ENCODE results near the gene WEE1. TPM values are rescaled to one million over a fixed set of nuclear protein-coding genes. Genes with fewer than 3 reads are reported as not detected.
A peak's percentile ranks its signal among the peaks of the same experiment; 100 is the strongest.

Gene WEE1
- total and polyA plus RNA-seq, 7 donors, result 8.4 to 38.8 (median 32.4) TPM

GRCh38 chr11:9576701-9577381, 3.4 kb downstream of the WEE1 start:
- Histone ChIP-seq H3K4me3 (peak overlapping the region; percentile 54 to 87 (median 86)), H3K4me1 (peaks cover 0 to 31% (median 20%) of the 10 kb centered on the region in 4 donors), H3K36me3 (peaks cover 4 to 7% (median 6%) of the 10 kb centered on the region in 4 donors), H3K27me3 (no peaks in the 10 kb centered on the region), H3K27ac (peak overlapping the region; percentile 95 to 99 (median 97)), H3K9me3 (no peaks in the 10 kb centered on the region)
- no peak for DNase-seq
- WGBS, 2 donors, result 50 to 67% methylated on average over 4 of the region's 4 CpGs
- TF ChIP-seq EP300 (IDR thresholded peaks at IDR 0.05), result no peak
- intact Hi-C loops (cut with DNase I), result loop anchor here (2.0 kb wide), 1 partner anchor 36 kb away; no protein-coding TSS in a partner anchor

- TF ChIP-seq POLR2AphosphoS5 (IDR thresholded peaks at IDR 0.05) (peak in 2 of 4 donors; percentile 3 to 33), EP300 (IDR thresholded peaks at IDR 0.05) (no peak)
- Histone ChIP-seq H3K36me3 (peaks cover 4 to 15% (median 13%) of the 10 kb centered on the region in 4 donors), H3K27ac (peak overlapping the region; percentile 95 to 99 (median 97)), H3K9me3 (no peaks in the 10 kb centered on the region), H3K4me1 (peaks cover 0 to 29% (median 17%) of the 10 kb centered on the region in 4 donors), H3K4me3 (peak overlapping the region; percentile 7 to 87 (median 86)), H3K27me3 (no peaks in the 10 kb centered on the region)
- WGBS, 2 donors, result 54 to 58% methylated on average over 7 of the region's 7 CpGs
- DNase-seq, result no peak
- intact Hi-C loops (cut with DNase I), result loop anchor here (2.0 kb wide), 1 partner anchor 35 kb away; no protein-coding TSS in a partner anchor
Measured at GRCh38 chr11:9577556-9577955, 4.1 kb downstream of the WEE1 start.

DNA sequence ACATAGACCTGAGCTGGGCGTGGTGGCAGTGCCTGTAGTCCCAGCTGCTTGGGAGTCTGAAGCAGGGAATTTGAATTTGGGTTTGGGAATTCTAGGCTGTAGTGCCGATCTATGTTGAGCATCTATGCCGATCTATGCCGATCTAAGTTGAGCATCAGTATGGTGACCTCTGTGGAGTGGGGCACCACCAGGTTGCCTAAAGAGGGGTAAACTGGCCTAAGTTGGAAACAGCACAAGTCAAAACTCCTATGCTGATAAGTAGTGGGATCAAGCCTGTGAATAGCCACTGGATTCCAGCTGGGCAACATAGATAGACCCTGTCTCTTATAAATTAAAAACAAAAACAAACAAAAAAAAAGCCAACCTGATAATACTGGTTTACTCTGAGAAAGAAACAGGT, 7.4 kb downstream of the WEE1 start:
- Histone ChIP-seq H3K4me3 (no peak overlapping the region), H3K27me3 (no peaks in the 10 kb centered on the region), H3K27ac (no peak overlapping the region), H3K4me1 (peaks cover 0 to 29% (median 15%) of the 10 kb centered on the region in 4 donors), H3K9me3 (no peaks in the 10 kb centered on the region), H3K36me3 (peaks cover 4 to 46% (median 31%) of the 10 kb centered on the region in 4 donors)
- WGBS, 2 donors, result 97 to 98% methylated on average over 4 of the region's 4 CpGs
- intact Hi-C loops (cut with DNase I), result no loop called here
- TF ChIP-seq, protein P1, sequence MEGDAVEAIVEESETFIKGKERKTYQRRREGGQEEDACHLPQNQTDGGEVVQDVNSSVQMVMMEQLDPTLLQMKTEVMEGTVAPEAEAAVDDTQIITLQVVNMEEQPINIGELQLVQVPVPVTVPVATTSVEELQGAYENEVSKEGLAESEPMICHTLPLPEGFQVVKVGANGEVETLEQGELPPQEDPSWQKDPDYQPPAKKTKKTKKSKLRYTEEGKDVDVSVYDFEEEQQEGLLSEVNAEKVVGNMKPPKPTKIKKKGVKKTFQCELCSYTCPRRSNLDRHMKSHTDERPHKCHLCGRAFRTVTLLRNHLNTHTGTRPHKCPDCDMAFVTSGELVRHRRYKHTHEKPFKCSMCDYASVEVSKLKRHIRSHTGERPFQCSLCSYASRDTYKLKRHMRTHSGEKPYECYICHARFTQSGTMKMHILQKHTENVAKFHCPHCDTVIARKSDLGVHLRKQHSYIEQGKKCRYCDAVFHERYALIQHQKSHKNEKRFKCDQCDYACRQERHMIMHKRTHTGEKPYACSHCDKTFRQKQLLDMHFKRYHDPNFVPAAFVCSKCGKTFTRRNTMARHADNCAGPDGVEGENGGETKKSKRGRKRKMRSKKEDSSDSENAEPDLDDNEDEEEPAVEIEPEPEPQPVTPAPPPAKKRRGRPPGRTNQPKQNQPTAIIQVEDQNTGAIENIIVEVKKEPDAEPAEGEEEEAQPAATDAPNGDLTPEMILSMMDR (IDR thresholded peaks at IDR 0.05), result no peak
- no peak for TF ChIP-seq EP300 (IDR thresholded peaks at IDR 0.05)
- TF ChIP-seq POLR2AphosphoS5 (IDR thresholded peaks at IDR 0.05), result no peak
- TF ChIP-seq POLR2A (IDR thresholded peaks at IDR 0.05), result no peak
- DNase-seq, result no peak

- H3K9me3 ChIP-seq, result no peaks in the 10 kb centered on the region
- no peak for DNase-seq
- no peaks in the 10 kb centered on the region for H3K27me3 ChIP-seq
- peaks cover 4 to 54% (median 37%) of the 10 kb centered on the region in 4 donors for H3K36me3 ChIP-seq
- H3K4me3 ChIP-seq, result no peak overlapping the region
- intact Hi-C loops (cut with DNase I), result no loop called here
- peaks cover 0 to 26% (median 13%) of the 10 kb centered on the region in 4 donors for H3K4me1 ChIP-seq
- H3K27ac ChIP-seq, result no peak overlapping the region
- TF ChIP-seq POLR2AphosphoS5 (IDR thresholded peaks at IDR 0.05) (no peak), POLR2A (IDR thresholded peaks at IDR 0.05) (no peak), EP300 (IDR thresholded peaks at IDR 0.05) (no peak)
- TF ChIP-seq, protein P1 (IDR thresholded peaks at IDR 0.05), result no peak
- WGBS, 2 donors, result 97 to 98% methylated on average over 6 of the region's 6 CpGs
Measured at GRCh38 chr11:9581556-9582161, 8.2 kb downstream of the WEE1 start.

- H3K9me3 ChIP-seq, result no peaks in the 10 kb centered on the region
Measured at GRCh38 chr11:9590717-9591116, 17.2 kb downstream of the WEE1 start.

More at GRCh38 chr11:9590717-9591116, 17.2 kb downstream of the WEE1 start:
- no peak for TF ChIP-seq POLR2A (IDR thresholded peaks at IDR 0.05)
- no peak for TF ChIP-seq POLR2AphosphoS5 (IDR thresholded peaks at IDR 0.05)
- TF ChIP-seq, protein P1 (IDR thresholded peaks at IDR 0.05), result no peak
- TF ChIP-seq EP300 (IDR thresholded peaks at IDR 0.05), result no peak
- no peak overlapping the region for H3K4me3 ChIP-seq
- H3K27me3 ChIP-seq, result no peaks in the 10 kb centered on the region
- no peak overlapping the region for H3K27ac ChIP-seq
- intact Hi-C loops (cut with DNase I), result no loop called here
- peaks cover 11 to 47% (median 27%) of the 10 kb centered on the region in 4 donors for H3K36me3 ChIP-seq
- 97 to 98% methylated on average over 4 of the region's 4 CpGs for WGBS, 2 donors
- DNase-seq, result no peak
- no peaks in the 10 kb centered on the region for H3K4me1 ChIP-seq

Data from sigmoid colon (tissue), 7 donors.